Activated B cell treated with CpG ODN at 0.5 μM for 24 hours (primary cell): ENCODE results near the gene POLD4. TPM values are rescaled to one million over a fixed set of nuclear protein-coding genes. Genes with fewer than 3 reads are reported as not detected.

Source experiments
- ATAC-seq: fragments of 200-7000 bp; cut with Tn5 transposase; one replicate; pipeline ENCODE4 v1.10.0; 2021; ENCODE audit warnings: low read depth, mild to moderate bottlenecking, moderate library complexity
- CTCF ChIA-PET: fragments of 350-600 bp; sonication (Branson Sonifier 250); formaldehyde crosslinking; loops from one replicate; lab custom pipeline; 2021; ENCODE audit warnings: antibody characterized with exemption; lab: Charles Lee
- POLR2A ChIA-PET: fragments of 350-600 bp; sonication (Branson Sonifier 250); formaldehyde crosslinking; loops from one replicate; lab custom pipeline; 2021; ENCODE audit warnings: antibody characterized with exemption; lab: Charles Lee
- DNase-seq: peaks from one replicate; pipeline ENCODE4 v3.0.0; 2022
- H3K27ac Mint-ChIP-seq: one replicate; pipeline ENCODE4 v1.8.0; 2020; ENCODE audit warnings: mixed read lengths
- H3K27me3 Mint-ChIP-seq: one replicate; pipeline ENCODE4 v1.8.0; 2021; ENCODE audit warnings: mixed read lengths
- H3K36me3 Mint-ChIP-seq: one replicate; pipeline ENCODE4 v1.8.0; 2021; ENCODE audit warnings: low read depth, mixed read lengths
- H3K4me1 Mint-ChIP-seq: one replicate; pipeline ENCODE4 v1.8.0; 2021; ENCODE audit warnings: mixed read lengths
- H3K4me3 Mint-ChIP-seq: one replicate; pipeline ENCODE4 v1.8.0; 2020; ENCODE audit warnings: mild to moderate bottlenecking, mixed read lengths
- H3K9me3 Mint-ChIP-seq: one replicate; pipeline ENCODE4 v1.8.0; 2020; ENCODE audit warnings: mixed read lengths
- intact Hi-C: fragments of 100-400 bp; cut with micrococcal nuclease; formaldehyde crosslinking; loops from one replicate; pipeline ENCODE4 v1.15.1; 2024
- total RNA-seq: library from RNA; stranded (reverse); gene quantifications from 2 replicates; pipeline ENCODE4 v1.2.3, GENCODE V29; 2022
- TF ChIP-seq, protein P1 (sequence below): fragments of 200-600 bp; IDR thresholded peaks from one replicate; pipeline ENCODE4 v1.8.0; 2022; ENCODE audit warnings: antibody characterized with exemption, mild to moderate bottlenecking

Gene POLD4
- total RNA-seq, 1 donor from 2014 or later, result 166 TPM

DNA sequence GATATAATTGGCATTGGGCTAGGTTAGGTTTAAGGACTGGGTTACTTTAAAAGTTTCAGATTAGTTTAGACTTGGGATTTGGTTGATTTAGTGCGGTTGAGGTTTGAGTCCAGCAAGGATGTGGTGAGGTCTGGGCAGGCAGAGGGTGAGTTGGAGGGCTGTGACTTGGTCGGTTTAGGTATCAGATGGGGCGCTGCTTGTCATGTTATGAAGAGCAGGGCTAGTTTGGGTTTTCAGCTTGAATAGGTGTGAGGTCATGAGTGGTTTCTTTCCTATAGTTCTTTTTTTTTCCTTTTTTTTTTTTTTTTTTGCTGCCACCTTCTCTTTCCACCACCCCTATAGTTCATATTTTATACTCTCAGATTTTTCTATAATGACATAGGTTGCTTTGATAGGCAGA lies 15.3 kb upstream of the POLD4 start:
- Mint-ChIP-seq H3K36me3 (peaks cover 56% of the 10 kb centered on the region), H3K27me3 (no peaks in the 10 kb centered on the region), H3K9me3 (no peaks in the 10 kb centered on the region), H3K4me3 (peak overlapping the region; percentile 77), H3K4me1 (peaks cover 82% of the 10 kb centered on the region), H3K27ac (peak overlapping the region; percentile 82)
- TF ChIP-seq, protein P1, sequence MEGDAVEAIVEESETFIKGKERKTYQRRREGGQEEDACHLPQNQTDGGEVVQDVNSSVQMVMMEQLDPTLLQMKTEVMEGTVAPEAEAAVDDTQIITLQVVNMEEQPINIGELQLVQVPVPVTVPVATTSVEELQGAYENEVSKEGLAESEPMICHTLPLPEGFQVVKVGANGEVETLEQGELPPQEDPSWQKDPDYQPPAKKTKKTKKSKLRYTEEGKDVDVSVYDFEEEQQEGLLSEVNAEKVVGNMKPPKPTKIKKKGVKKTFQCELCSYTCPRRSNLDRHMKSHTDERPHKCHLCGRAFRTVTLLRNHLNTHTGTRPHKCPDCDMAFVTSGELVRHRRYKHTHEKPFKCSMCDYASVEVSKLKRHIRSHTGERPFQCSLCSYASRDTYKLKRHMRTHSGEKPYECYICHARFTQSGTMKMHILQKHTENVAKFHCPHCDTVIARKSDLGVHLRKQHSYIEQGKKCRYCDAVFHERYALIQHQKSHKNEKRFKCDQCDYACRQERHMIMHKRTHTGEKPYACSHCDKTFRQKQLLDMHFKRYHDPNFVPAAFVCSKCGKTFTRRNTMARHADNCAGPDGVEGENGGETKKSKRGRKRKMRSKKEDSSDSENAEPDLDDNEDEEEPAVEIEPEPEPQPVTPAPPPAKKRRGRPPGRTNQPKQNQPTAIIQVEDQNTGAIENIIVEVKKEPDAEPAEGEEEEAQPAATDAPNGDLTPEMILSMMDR, result no peak
- no peak for DNase-seq
- intact Hi-C loops, result no loop called here
- ChIA-PET CTCF (interaction anchor here (0.5 to 22.6 kb wide), 4 partner anchors 8 to 43 kb away, joined by 3 to 735 read pairs (median 38); partner anchors contain the start of gene POLD4), POLR2A (interaction anchor here (0.6 to 26.4 kb wide), 10 partner anchors 7 to 238 kb away, joined by 3 to 1307 read pairs (median 6); partner anchors contain the start of genes CLCF1, POLD4, PTPRCAP and TBC1D10C)
- ATAC-seq, result peak; percentile 7

DNA sequence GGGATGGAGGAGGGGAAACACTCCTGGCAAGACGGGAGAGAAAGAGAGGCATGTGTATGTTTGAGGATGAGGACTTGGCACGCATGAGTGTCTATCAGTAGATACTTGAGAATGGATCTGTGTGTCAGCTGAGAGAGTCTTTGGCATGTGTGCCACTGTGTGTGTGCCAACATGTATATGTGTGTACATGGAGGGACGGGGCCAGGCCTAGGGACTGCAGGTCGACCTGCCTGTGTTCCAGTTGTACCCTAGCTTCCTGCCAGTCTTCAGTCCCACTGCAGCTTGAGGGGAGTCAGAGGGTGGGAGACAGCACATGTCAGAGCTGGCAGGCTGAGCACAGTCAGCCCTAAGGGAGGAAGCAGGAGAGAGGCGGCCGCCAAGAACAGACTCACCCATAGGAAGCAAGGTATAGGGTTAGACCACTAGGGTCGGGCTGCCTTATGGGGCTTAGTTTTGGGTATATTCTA lies 14.4 kb upstream of the POLD4 start:
- ChIA-PET CTCF (interaction anchor here (1.4 to 22.6 kb wide), 2 partner anchors 9 to 14 kb away, joined by 4 to 735 read pairs; partner anchors contain the start of gene POLD4), POLR2A (interaction anchor here (0.7 to 26.4 kb wide), 4 partner anchors 6 to 46 kb away, joined by 3 to 1307 read pairs (median 655); partner anchors contain the start of genes CLCF1 and POLD4)
- DNase-seq (no peak), ATAC-seq (no peak)
- H3K27ac Mint-ChIP-seq, result peak overlapping the region; percentile 82
- H3K9me3 Mint-ChIP-seq, result no peaks in the 10 kb centered on the region
- H3K4me3 Mint-ChIP-seq, result peak overlapping the region; percentile 77
- H3K4me1 Mint-ChIP-seq, result peaks cover 84% of the 10 kb centered on the region
- H3K36me3 Mint-ChIP-seq, result peaks cover 61% of the 10 kb centered on the region
- TF ChIP-seq, protein P1, result no peak
- no peaks in the 10 kb centered on the region for H3K27me3 Mint-ChIP-seq
- intact Hi-C loops, result no loop called here

DNA sequence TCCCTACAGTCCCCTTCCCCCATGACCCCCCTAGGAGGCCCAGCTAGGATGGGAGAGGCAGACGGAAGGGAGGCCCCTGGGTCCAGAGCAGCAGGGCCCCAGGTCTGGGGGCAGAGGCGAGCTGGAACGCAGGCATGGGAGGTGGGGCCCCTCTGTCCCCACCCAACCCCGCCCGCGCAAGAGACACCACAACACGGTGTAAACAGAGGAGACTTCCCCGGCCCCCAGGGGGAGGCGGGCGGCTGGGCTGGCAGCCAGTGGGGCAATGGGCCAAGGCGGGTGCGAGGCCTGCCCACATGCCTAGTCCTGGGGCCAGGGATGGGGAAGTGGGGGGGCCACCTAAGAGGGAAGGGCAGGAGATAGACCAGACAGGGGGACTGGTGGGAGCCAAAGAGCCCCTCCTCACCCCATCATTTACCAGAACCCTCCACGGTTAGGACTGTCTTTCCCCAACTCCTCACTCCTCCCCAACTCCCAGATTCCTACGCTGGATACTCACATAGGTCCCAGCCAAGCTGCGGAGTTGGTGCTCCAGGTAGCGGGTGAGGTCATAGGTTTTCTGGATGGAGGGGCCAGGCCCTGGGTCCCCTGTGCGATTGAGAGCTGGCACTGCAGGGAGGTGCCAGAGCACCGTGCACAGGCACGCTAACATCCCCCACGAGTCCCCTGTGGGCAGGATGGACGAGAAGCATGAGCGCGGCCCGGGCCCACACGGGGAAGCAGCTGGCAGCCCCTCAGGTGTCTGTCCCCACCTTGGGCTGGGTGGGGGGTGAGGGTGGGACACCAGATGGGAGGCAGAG lies 13.8 kb upstream of the POLD4 start:
- Mint-ChIP-seq H3K27ac (peak overlapping the region; percentile 82), H3K4me3 (peak overlapping the region; percentile 77), H3K27me3 (no peaks in the 10 kb centered on the region), H3K36me3 (peaks cover 67% of the 10 kb centered on the region), H3K9me3 (no peaks in the 10 kb centered on the region), H3K4me1 (peaks cover 89% of the 10 kb centered on the region)
- ChIA-PET CTCF (interaction anchor here (0.9 to 22.6 kb wide), 3 partner anchors 10 to 35 kb away, joined by 4 to 735 read pairs (median 4); partner anchors contain the start of genes POLD4 and PPP1CA), POLR2A (interaction anchor here (0.6 to 26.4 kb wide), 5 partner anchors 6 to 46 kb away, joined by 3 to 1307 read pairs (median 8); partner anchors contain the start of genes CLCF1 and POLD4)
- DNase-seq, result no peak
- TF ChIP-seq, protein P1, result no peak
- intact Hi-C loops, result no loop called here
- ATAC-seq, result peak; percentile 9

DNA sequence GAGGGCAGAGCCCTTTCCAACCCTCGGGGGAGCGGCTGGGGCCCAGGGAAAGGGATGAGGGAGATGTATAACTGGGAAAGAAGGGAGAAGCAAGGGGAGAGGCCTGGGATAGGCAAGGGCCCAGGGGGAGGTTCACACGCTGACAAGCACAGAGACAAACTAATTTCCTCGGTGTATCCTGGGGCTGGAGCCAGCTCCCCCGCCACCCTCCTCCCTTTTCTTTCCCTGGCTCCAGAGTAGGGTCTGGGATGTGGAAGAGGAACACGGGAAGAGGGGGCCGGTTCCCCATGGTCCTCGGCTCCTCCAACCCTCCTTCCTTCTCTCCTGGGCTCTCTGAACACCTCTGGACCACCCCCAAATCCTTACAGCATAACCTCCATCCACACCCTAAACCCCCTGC lies 13.2 kb upstream of the POLD4 start:
- H3K27me3 Mint-ChIP-seq, result no peaks in the 10 kb centered on the region
- intact Hi-C loops, result no loop called here

More for the DNA sequence above, 13.2 kb upstream of the POLD4 start:
- Mint-ChIP-seq H3K9me3 (no peaks in the 10 kb centered on the region), H3K4me1 (peaks cover 91% of the 10 kb centered on the region), H3K4me3 (no peak overlapping the region), H3K27ac (peak overlapping the region; percentile 51), H3K36me3 (peaks cover 65% of the 10 kb centered on the region)
- ChIA-PET CTCF (interaction anchor here (0.9 to 22.6 kb wide), 2 partner anchors 13 to 35 kb away, joined by 4 to 735 read pairs; partner anchors contain the start of genes POLD4 and PPP1CA), POLR2A (interaction anchor here (26.3 to 26.4 kb wide), 2 partner anchors 5 to 10 kb away, joined by 1307 read pairs; partner anchors contain the start of genes CLCF1 and POLD4)
- TF ChIP-seq, protein P1, result no peak
- no peak for DNase-seq
- ATAC-seq, result no peak
